Testis (tissue), 3 donors: Measurements from ENCODE around the gene PHACTR4. TPM values are rescaled to one million over a fixed set of nuclear protein-coding genes. Genes with fewer than 3 reads are reported as not detected.

Source experiments
- DNase-seq: peaks from one replicate; pipeline ENCODE4 v3.0.0-alpha.2; 2019
- H3K27ac ChIP-seq, 2 donors: fragments of 200-600 bp; sonication (generic); one replicate each; pipeline ENCODE4 v1.5.1; 2019
- H3K27me3 ChIP-seq: fragments of 200-600 bp; sonication (generic); one replicate; pipeline ENCODE4 v1.5.1; 2019
- H3K36me3 ChIP-seq: fragments of 200-600 bp; sonication (generic); one replicate; pipeline ENCODE4 v1.5.1; 2017; ENCODE audit warnings: low read depth; ENCODE audit errors: missing control alignments
- H3K4me1 ChIP-seq: fragments of 200-600 bp; sonication (generic); one replicate; pipeline ENCODE4 v1.5.1; 2019
- H3K4me3 ChIP-seq, 2 donors: fragments of 200-600 bp; sonication (generic); one replicate each; pipeline ENCODE4 v1.5.1; 2017 to 2019
- H3K9me3 ChIP-seq: fragments of 200-600 bp; sonication (generic); one replicate; pipeline ENCODE4 v1.5.1; 2017
- CTCF ChIP-seq, 3 experiments: fragments of 450-650 bp in 2 of 3; fragments of 200-600 bp in 1 of 3; sonication (generic) in 1 of 3; IDR thresholded peaks; one replicate each; pipeline ENCODE4 v1.5.1; 2016 to 2019; ENCODE audit warnings: antibody characterized with exemption in 3 of 3, mild to moderate bottlenecking in 2 of 3, moderate library complexity in 1 of 3
- POLR2A ChIP-seq: fragments of 450-650 bp; IDR thresholded peaks from one replicate; pipeline ENCODE4 v1.6.1; 2017; ENCODE audit warnings: antibody characterized with exemption, mild to moderate bottlenecking, moderate library complexity
- WGBS, 2 donors: methylation state at CpG; one replicate each; pipeline ENCODE4 v1.1.5; 2018; 5-methylcytosine and 5-hydroxymethylcytosine counted together
- intact Hi-C: fragments of 100-400 bp; cut with DNase I; formaldehyde crosslinking; loops from one replicate; pipeline ENCODE4 v1.15.1; 2023; ENCODE audit warnings: low total_unique reads
- polyA plus RNA-seq: library from polyadenylated mRNA; stranded (reverse); fragments of 350-450 nt; fragmentation: Illumina TruSeq; extraction: RNeasy Lipid Tissue Mini Kit (QIAGEN cat#74804); gene quantifications from one replicate; pipeline ENCODE4 v1.2.3, GENCODE V29; 2014; ENCODE audit warnings: low read depth, low replicate concordance; ENCODE audit not compliant: insufficient read depth
- total RNA-seq, 2 donors: library from RNA; depleted of rRNA; stranded (reverse); fragments of >200 nt; gene quantifications; one replicate each; pipeline ENCODE4 v1.2.3, GENCODE V29; 2016

PHACTR4 gene
- total and polyA plus RNA-seq, 3 donors from 2014 or later, result 33.1 to 51.8 (median 40.9) TPM

DNA sequence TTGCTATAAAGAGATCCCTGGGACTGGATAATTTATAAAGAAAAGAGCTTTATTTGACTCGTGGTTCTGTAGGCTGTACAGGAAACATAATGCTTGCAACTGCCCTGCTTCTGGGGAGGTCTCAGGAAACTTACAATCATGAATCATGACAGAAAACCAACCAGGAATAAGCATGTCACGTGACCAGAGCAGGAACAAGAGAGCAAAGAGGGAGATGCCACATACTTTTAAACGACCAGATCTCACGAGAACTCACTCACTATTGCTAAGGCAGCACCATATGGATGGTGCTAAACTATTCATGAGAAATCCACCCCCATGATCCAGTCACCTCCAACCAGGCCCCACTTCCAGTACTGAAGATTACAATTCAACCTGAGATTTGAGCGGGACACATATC is 86.5 kb downstream of the PHACTR4 start:
- no peak for DNase-seq
- TF ChIP-seq CTCF (IDR thresholded peaks at IDR 0.05) (no peak), POLR2A (no peak)
- Histone ChIP-seq H3K4me1 (no peaks in the 10 kb centered on the region), H3K27ac (no peak overlapping the region), H3K36me3 (no peaks in the 10 kb centered on the region), H3K9me3 (no peaks in the 10 kb centered on the region), H3K4me3 (no peak overlapping the region), H3K27me3 (no peaks in the 10 kb centered on the region)
- 54% methylated on average over 4 to 5 of the region's 5 CpGs for WGBS, 2 donors
- intact Hi-C loops, result no loop called here

DNA sequence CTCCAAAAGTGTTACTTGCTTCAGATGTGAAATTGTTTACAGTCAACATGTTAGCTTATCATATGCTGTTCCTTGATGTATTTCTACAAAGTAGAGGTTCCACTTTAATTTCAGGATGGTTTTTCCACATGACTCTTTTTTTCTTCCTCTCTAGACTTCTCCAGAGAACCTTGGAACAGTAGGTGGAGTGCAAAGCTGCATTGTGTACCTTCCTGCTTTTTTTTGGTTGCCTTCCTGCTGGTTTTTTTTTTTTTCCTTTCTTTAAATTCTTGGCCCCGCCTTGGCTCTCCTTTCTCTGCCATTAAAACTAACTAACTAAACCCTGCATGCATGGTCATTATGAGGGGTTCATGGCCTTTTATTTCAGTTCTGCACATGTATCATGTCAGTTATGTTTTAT is 88.1 kb downstream of the PHACTR4 start:
- no peak for TF ChIP-seq CTCF (IDR thresholded peaks at IDR 0.05)
- no peak for TF ChIP-seq POLR2A
- Histone ChIP-seq H3K9me3 (no peaks in the 10 kb centered on the region), H3K4me1 (no peaks in the 10 kb centered on the region), H3K36me3 (no peaks in the 10 kb centered on the region), H3K4me3 (no peak overlapping the region), H3K27ac (no peak overlapping the region), H3K27me3 (no peaks in the 10 kb centered on the region)
- intact Hi-C loops, result no loop called here
- 89 to 93% methylated on average over 1 of the region's 1 CpG for WGBS, 2 donors
- no peak for DNase-seq

DNA sequence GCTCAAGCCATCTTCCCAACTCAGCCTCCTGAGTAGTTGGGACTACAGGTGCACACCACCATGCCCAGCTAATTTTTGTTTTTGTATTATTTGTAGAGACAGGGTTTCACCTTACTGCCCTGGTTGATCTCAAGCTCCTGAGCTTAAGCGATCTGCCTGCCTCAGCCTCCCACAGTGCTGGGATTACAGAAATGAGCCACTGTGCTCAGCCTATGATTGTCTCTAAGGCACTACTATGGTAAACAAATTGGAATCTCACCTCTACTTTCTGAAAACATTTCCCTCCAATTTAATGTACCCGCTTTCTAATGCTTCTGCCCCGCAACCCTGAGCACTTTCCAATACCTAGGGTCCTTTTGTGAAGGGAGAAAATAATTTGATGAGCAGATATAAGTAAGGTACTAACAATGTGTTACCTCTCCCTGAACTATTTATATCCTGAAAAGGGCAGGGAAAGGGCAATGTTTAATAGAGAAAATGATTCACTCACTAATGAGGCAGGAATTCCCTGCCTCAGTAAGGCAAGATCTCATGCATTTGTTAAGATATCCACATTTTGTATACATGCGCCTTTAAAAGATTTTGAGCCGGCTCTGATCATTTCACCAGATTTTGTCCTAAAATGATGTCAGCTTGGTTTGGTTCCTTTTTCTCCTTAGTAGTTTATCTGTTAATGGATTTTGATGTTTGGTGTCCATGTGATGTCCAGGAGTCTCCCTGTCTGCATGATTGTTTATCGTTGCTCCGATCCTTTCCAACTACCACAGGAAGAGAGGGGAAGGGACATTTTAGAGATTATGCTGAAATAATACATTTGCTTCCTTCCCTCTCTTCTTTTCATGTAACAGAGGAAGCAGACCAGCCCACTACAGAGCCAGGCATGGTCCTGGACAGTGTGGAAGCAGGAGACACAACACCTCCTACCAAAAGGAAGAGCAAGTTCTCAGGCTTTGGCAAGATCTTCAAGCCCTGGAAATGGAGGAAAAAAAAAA is 89.0 kb downstream of the PHACTR4 start:
- H3K27ac ChIP-seq, result no peak overlapping the region
- 88 to 93% methylated on average over 7 of the region's 7 CpGs for WGBS, 2 donors
- TF ChIP-seq POLR2A, result no peak
- TF ChIP-seq CTCF (IDR thresholded peaks at IDR 0.05), result no peak
- intact Hi-C loops, result no loop called here
- no peaks in the 10 kb centered on the region for H3K27me3 ChIP-seq
- no peaks in the 10 kb centered on the region for H3K36me3 ChIP-seq
- DNase-seq, result no peak
- H3K9me3 ChIP-seq, result no peaks in the 10 kb centered on the region
- H3K4me3 ChIP-seq, result no peak overlapping the region
- no peaks in the 10 kb centered on the region for H3K4me1 ChIP-seq

- H3K36me3 ChIP-seq, result no peaks in the 10 kb centered on the region
- no peaks in the 10 kb centered on the region for H3K4me1 ChIP-seq
- H3K27ac ChIP-seq, result no peak overlapping the region
- TF ChIP-seq CTCF (IDR thresholded peaks at IDR 0.05), result no peak
- no peak for TF ChIP-seq POLR2A
- DNase-seq, result no peak
- 88 to 90% methylated on average over 3 of the region's 3 CpGs for WGBS, 2 donors
- no peak overlapping the region for H3K4me3 ChIP-seq
- no peaks in the 10 kb centered on the region for H3K9me3 ChIP-seq
- intact Hi-C loops, result no loop called here
- no peaks in the 10 kb centered on the region for H3K27me3 ChIP-seq
Observed at GRCh38 chr1:28466226-28466778, 96.8 kb downstream of the PHACTR4 start.
